Fibroblast of the aortic adventitia (primary cell): ENCODE data around the gene MCAT. TPM values are rescaled to one million over a fixed set of nuclear protein-coding genes. Genes with fewer than 3 reads are reported as not detected.
A peak's percentile ranks its signal among the peaks of the same experiment; 100 is the strongest.

Experiments used
- DNase-seq: peaks from one replicate; pipeline ENCODE4 v3.0.0-alpha.2; 2010; ENCODE audit warnings: low read depth
- H3K4me3 ChIP-seq: 2 replicates; pipeline ENCODE4 v1.5.1; 2011; ENCODE audit warnings: low read depth, mild to moderate bottlenecking, control low read depth, low read length, moderate library complexity
- CTCF ChIP-seq: IDR thresholded peaks from 2 replicates; pipeline ENCODE4 v1.5.1; 2011; ENCODE audit warnings: mild to moderate bottlenecking, low read length, control low read depth, inconsistent platforms; ENCODE audit not compliant: insufficient read depth
- total RNA-seq: library from RNA; depleted of rRNA; stranded (reverse); fragments of >200 nt; gene quantifications from 2 replicates; pipeline ENCODE4 v1.2.3, GENCODE V29; 2012; ENCODE audit warnings: low replicate concordance

MCAT gene
- total RNA-seq, 1 donor, result 12.2 TPM

- no peak for DNase-seq
- TF ChIP-seq CTCF, result no peak
- no peak overlapping the region for H3K4me3 ChIP-seq
Observed at GRCh38 chr22:43127166-43127908, 15.9 kb downstream of the MCAT start.

- H3K4me3 ChIP-seq, result no peak overlapping the region
- peak; percentile 72 for DNase-seq
- TF ChIP-seq CTCF, result no peak
Observed at GRCh38 chr22:43126501-43127165, 16.6 kb downstream of the MCAT start.

GRCh38 chr22:43118953-43119458, 24.2 kb downstream of the MCAT start:
- no peak overlapping the region for H3K4me3 ChIP-seq
- DNase-seq, result peak; percentile 15
- TF ChIP-seq CTCF, result no peak

GRCh38 chr22:43118024-43118849, 25.0 kb downstream of the MCAT start:
- H3K4me3 ChIP-seq, result no peak overlapping the region
- no peak for TF ChIP-seq CTCF

GRCh38 chr22:43116932-43117331, 26.3 kb downstream of the MCAT start:
- DNase-seq, result no peak
- TF ChIP-seq CTCF, result no peak
- H3K4me3 ChIP-seq, result no peak overlapping the region

More at GRCh38 chr22:43118024-43118849, 25.0 kb downstream of the MCAT start:
- DNase-seq, result no peak

- TF ChIP-seq CTCF, result no peak
- DNase-seq, result no peak
- no peak overlapping the region for H3K4me3 ChIP-seq
Observed at GRCh38 chr22:43114958-43115357, 28.2 kb downstream of the MCAT start.
